ENCODE data around the gene NAGLU. TPM values are rescaled to one million over a fixed set of nuclear protein-coding genes. Genes with fewer than 3 reads are reported as not detected.

The NAGLU gene
- total RNA-seq, 1 donor, result 91.6 TPM

- peak; percentile 75 for TF ChIP-seq CTCF (IDR thresholded peaks at IDR 0.05; ENCODE audit: extremely low read depth, low read depth, low read length)
- peak overlapping the region; percentile 96 for H2AFZ ChIP-seq (ENCODE audit: low read length)
- no peaks in the 10 kb centered on the region for H4K20me1 ChIP-seq (ENCODE audit: insufficient read depth, low read length)
- peak overlapping the region; percentile 91 for H3K27ac ChIP-seq (ENCODE audit: low read depth, low read length)
- peak overlapping the region; percentile 99 for H3K4me2 ChIP-seq (ENCODE audit: insufficient read depth, low read length)
- peaks cover 54% of the 10 kb centered on the region for H3K36me3 ChIP-seq (ENCODE audit: insufficient read depth, low read length)
- H3K4me3 ChIP-seq (ENCODE audit: insufficient read depth, low read length), result peak overlapping the region; percentile 98
- H3K27me3 ChIP-seq (ENCODE audit: insufficient read depth, low read length), result no peaks in the 10 kb centered on the region
- H3K4me1 ChIP-seq (ENCODE audit: insufficient read depth, low read length), result peaks cover 15% of the 10 kb centered on the region
- H3K9me3 ChIP-seq (ENCODE audit: low read depth, low read length), result no peaks in the 10 kb centered on the region
- peak; percentile 94 for DNase-seq (ENCODE audit: insufficient read length, low spot score, missing footprints)
- H3K79me2 ChIP-seq (ENCODE audit: insufficient read depth, low read length), result peaks cover 33% of the 10 kb centered on the region
Measured at GRCh38 chr17:42578282-42578869, 42.3 kb downstream of the NAGLU start.

GRCh38 chr17:42579794-42580551 is 43.9 kb downstream of the NAGLU start:
- no peak overlapping the region for H3K27ac ChIP-seq (ENCODE audit: low read depth, low read length)
- no peak overlapping the region for H3K4me3 ChIP-seq (ENCODE audit: insufficient read depth, low read length)
- no peak for TF ChIP-seq CTCF (IDR thresholded peaks at IDR 0.05; ENCODE audit: extremely low read depth, low read depth, low read length)
- no peaks in the 10 kb centered on the region for H4K20me1 ChIP-seq (ENCODE audit: insufficient read depth, low read length)
- peaks cover 23% of the 10 kb centered on the region for H3K79me2 ChIP-seq (ENCODE audit: insufficient read depth, low read length)
- DNase-seq (ENCODE audit: insufficient read length, low spot score, missing footprints), result no peak
- no peak overlapping the region for H3K4me2 ChIP-seq (ENCODE audit: insufficient read depth, low read length)
- H3K36me3 ChIP-seq (ENCODE audit: insufficient read depth, low read length), result peaks cover 53% of the 10 kb centered on the region
- H2AFZ ChIP-seq (ENCODE audit: low read length), result no peak overlapping the region
- peaks cover 15% of the 10 kb centered on the region for H3K4me1 ChIP-seq (ENCODE audit: insufficient read depth, low read length)
- no peaks in the 10 kb centered on the region for H3K27me3 ChIP-seq (ENCODE audit: insufficient read depth, low read length)
- H3K9me3 ChIP-seq (ENCODE audit: low read depth, low read length), result no peaks in the 10 kb centered on the region

DNA sequence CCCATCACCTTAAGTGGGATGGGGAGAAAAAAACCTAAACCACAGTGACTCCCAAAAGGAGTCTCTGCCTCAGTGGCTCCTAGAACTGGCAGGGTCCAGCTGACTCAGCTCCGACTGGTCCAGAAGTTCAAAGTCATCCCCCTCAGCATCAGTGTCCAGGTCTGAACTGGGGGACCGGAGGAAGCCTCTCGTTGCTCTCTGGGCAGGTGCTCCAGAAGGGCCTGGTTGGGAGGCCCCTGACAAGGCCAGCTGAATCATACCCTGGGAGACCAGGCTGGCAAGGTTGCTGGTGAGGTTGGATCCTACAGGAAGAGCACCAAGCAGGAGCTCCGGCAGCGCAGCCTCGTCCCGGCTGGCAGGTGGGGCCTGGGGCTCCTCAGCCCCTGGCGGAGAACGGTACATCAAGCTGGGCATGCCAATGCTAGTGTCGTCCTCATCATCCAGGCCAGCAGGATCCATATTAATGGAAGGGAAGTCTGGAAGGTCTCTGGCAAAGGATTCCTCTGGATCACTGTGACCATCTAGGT is 45.8 kb downstream of the NAGLU start:
- TF ChIP-seq CTCF (IDR thresholded peaks at IDR 0.05; ENCODE audit: extremely low read depth, low read depth, low read length), result no peak
- Histone ChIP-seq H3K4me2 (ENCODE audit: insufficient read depth, low read length) (no peak overlapping the region), H3K27ac (ENCODE audit: low read depth, low read length) (no peak overlapping the region), H3K4me1 (ENCODE audit: insufficient read depth, low read length) (peaks cover 12% of the 10 kb centered on the region), H3K4me3 (ENCODE audit: insufficient read depth, low read length) (no peak overlapping the region), H2AFZ (ENCODE audit: low read length) (no peak overlapping the region), H4K20me1 (ENCODE audit: insufficient read depth, low read length) (no peaks in the 10 kb centered on the region), H3K9me3 (ENCODE audit: low read depth, low read length) (no peaks in the 10 kb centered on the region), H3K36me3 (ENCODE audit: insufficient read depth, low read length) (peaks cover 71% of the 10 kb centered on the region), H3K27me3 (ENCODE audit: insufficient read depth, low read length) (no peaks in the 10 kb centered on the region), H3K79me2 (ENCODE audit: insufficient read depth, low read length) (peaks cover 22% of the 10 kb centered on the region)
- DNase-seq (ENCODE audit: insufficient read length, low spot score, missing footprints), result no peak

GRCh38 chr17:42584880-42585279 is 48.8 kb downstream of the NAGLU start:
- H3K27me3 ChIP-seq (ENCODE audit: insufficient read depth, low read length), result no peaks in the 10 kb centered on the region
- H3K9me3 ChIP-seq (ENCODE audit: low read depth, low read length), result no peaks in the 10 kb centered on the region
- H3K36me3 ChIP-seq (ENCODE audit: insufficient read depth, low read length), result peaks cover 84% of the 10 kb centered on the region
- DNase-seq (ENCODE audit: insufficient read length, low spot score, missing footprints), result no peak
- TF ChIP-seq CTCF (IDR thresholded peaks at IDR 0.05; ENCODE audit: extremely low read depth, low read depth, low read length), result no peak
- H3K27ac ChIP-seq (ENCODE audit: low read depth, low read length), result no peak overlapping the region
- H3K4me1 ChIP-seq (ENCODE audit: insufficient read depth, low read length), result no peaks in the 10 kb centered on the region
- no peak overlapping the region for H3K4me3 ChIP-seq (ENCODE audit: insufficient read depth, low read length)
- no peaks in the 10 kb centered on the region for H4K20me1 ChIP-seq (ENCODE audit: insufficient read depth, low read length)
- no peak overlapping the region for H2AFZ ChIP-seq (ENCODE audit: low read length)
- no peak overlapping the region for H3K4me2 ChIP-seq (ENCODE audit: insufficient read depth, low read length)
- H3K79me2 ChIP-seq (ENCODE audit: insufficient read depth, low read length), result peaks cover under 1% of the 10 kb centered on the region

Data from osteoblast (primary cell).